Ovary (tissue), 3 donors: ENCODE measurements around the gene KBTBD13.

ENCODE experiments used
- CTCF ChIP-seq, 3 donors: fragments of 450-650 bp in 2 of 3; fragments of 200-600 bp in 1 of 3; IDR thresholded peaks; one replicate each; pipeline versions ENCODE4 v1.5.1 to v1.8.0; 2016 to 2022; ENCODE audit warnings: antibody characterized with exemption in 3 of 3, mild to moderate bottlenecking in 1 of 3
- EP300 ChIP-seq: sonication (generic); formaldehyde crosslinking; IDR thresholded peaks from one replicate; pipeline ENCODE4 v1.6.1; 2017; ENCODE audit warnings: antibody characterized with exemption
- donor health status: DM: no; HTN: no; CAD: no.

- no peak for TF ChIP-seq CTCF (IDR thresholded peaks at IDR 0.05)
- TF ChIP-seq EP300: no peak
Measured at GRCh38 chr15:65062061-65062460, 14.5 kb upstream of the KBTBD13 start.
